Ovary (tissue), 3 donors: ENCODE data around the gene CUBN.

Experiments used
- CTCF ChIP-seq, 3 donors: fragments of 450-650 bp in 2 of 3; fragments of 200-600 bp in 1 of 3; IDR thresholded peaks; one replicate each; pipeline versions ENCODE4 v1.5.1 to v1.8.0; 2016 to 2022; ENCODE audit warnings: antibody characterized with exemption in 3 of 3, mild to moderate bottlenecking in 1 of 3
- EP300 ChIP-seq: sonication (generic); formaldehyde crosslinking; IDR thresholded peaks from one replicate; pipeline ENCODE4 v1.6.1; 2017; ENCODE audit warnings: antibody characterized with exemption
- POLR2A ChIP-seq: fragments of 450-650 bp; IDR thresholded peaks from one replicate; pipeline ENCODE4 v1.6.1; 2017; ENCODE audit warnings: antibody characterized with exemption, mild to moderate bottlenecking, moderate library complexity
- donor health status: DM: no; HTN: no; CAD: no.

- TF ChIP-seq CTCF (IDR thresholded peaks at IDR 0.05) = no peak
- TF ChIP-seq POLR2A = no peak
- no peak for TF ChIP-seq EP300
These were observed 7.6 kb downstream of the CUBN start for GRCh38 chr10:17122052-17122451.
